Measurements from ENCODE around the gene LMX1B. TPM values are rescaled to one million over a fixed set of nuclear protein-coding genes. Genes with fewer than 3 reads are reported as not detected.
"Not testable (repeated sequence)": the region's sequence is repeated elsewhere in the genome, so short reads cannot be mapped to it uniquely, and the experiment has no call there.

LMX1B gene
- polyA plus RNA-seq, 3 donors: 0.10 to 0.90 (median 0.13) TPM

- WGBS, 3 donors: 91 to 94% (median 94%) methylated on average over 10 of the region's 10 CpGs
- not testable (repeated sequence) for H3K27ac ChIP-seq (ENCODE audit: low read depth, low read length)
Observed at GRCh38 chr9:126707712-126708111, 94.0 kb downstream of the LMX1B start.

GRCh38 chr9:126708178-126708577 lies 94.5 kb downstream of the LMX1B start:
- 52 to 62% (median 54%) methylated on average over 4 of the region's 4 CpGs for whole genome bisulfite sequencing, 3 donors

GRCh38 chr9:126709241-126709640 lies 95.5 kb downstream of the LMX1B start:
- 86 to 96% (median 90%) methylated on average over 3 of the region's 3 CpGs for WGBS, 3 donors
- no peak overlapping the region for H3K27ac ChIP-seq (ENCODE audit: low read depth, low read length)

More at GRCh38 chr9:126708178-126708577, 94.5 kb downstream of the LMX1B start:
- no peak overlapping the region for H3K27ac ChIP-seq (ENCODE audit: low read depth, low read length)

GRCh38 chr9:126715382-126715781 lies 101.7 kb downstream of the LMX1B start:
- H3K27ac ChIP-seq (ENCODE audit: low read depth, low read length): no peak overlapping the region

- WGBS, 3 donors: 85 to 94% (median 88%) methylated on average over 5 of the region's 5 CpGs
- H3K27ac ChIP-seq (ENCODE audit: low read depth, low read length): not testable (repeated sequence)
Observed at GRCh38 chr9:126717441-126717840, 103.7 kb downstream of the LMX1B start.

GRCh38 chr9:126719618-126720031 lies 105.9 kb downstream of the LMX1B start:
- WGBS, 3 donors: 16 to 22% (median 22%) methylated on average over 6 of the region's 6 CpGs
- no peak overlapping the region for H3K27ac ChIP-seq (ENCODE audit: low read depth, low read length)

GRCh38 chr9:126720036-126720435 lies 106.3 kb downstream of the LMX1B start:
- WGBS, 3 donors: 65 to 73% (median 67%) methylated on average over 5 of the region's 5 CpGs
- no peak overlapping the region for H3K27ac ChIP-seq (ENCODE audit: low read depth, low read length)

- H3K27ac ChIP-seq (ENCODE audit: low read depth, low read length): no peak overlapping the region
- 79 to 89% (median 85%) methylated on average over 19 of the region's 19 CpGs for WGBS, 3 donors
Observed at GRCh38 chr9:126720661-126721563, 107.2 kb downstream of the LMX1B start.

GRCh38 chr9:126721564-126721981 lies 107.8 kb downstream of the LMX1B start:
- WGBS, 3 donors: 82 to 95% (median 90%) methylated on average over 4 of the region's 4 CpGs
- no peak overlapping the region for H3K27ac ChIP-seq (ENCODE audit: low read depth, low read length)

- WGBS, 3 donors: 1 to 2% (median 1%) methylated on average over 40 to 45 of the region's 45 CpGs
- H3K27ac ChIP-seq (ENCODE audit: low read depth, low read length): no peak overlapping the region
Observed at GRCh38 chr9:126722252-126722921, 108.7 kb downstream of the LMX1B start.

GRCh38 chr9:126722922-126723806 lies 109.4 kb downstream of the LMX1B start:
- 2 to 4% (median 2%) methylated on average over 58 to 68 of the region's 68 CpGs for WGBS, 3 donors
- H3K27ac ChIP-seq (ENCODE audit: low read depth, low read length): no peak overlapping the region

- H3K27ac ChIP-seq (ENCODE audit: low read depth, low read length): no peak overlapping the region
- 42 to 52% (median 52%) methylated on average over 14 of the region's 14 CpGs for WGBS, 3 donors
Observed at GRCh38 chr9:126723807-126724172, 110.1 kb downstream of the LMX1B start.

- no peak overlapping the region for H3K27ac ChIP-seq (ENCODE audit: low read depth, low read length)
- WGBS, 3 donors: 45 to 65% (median 60%) methylated on average over 6 of the region's 6 CpGs
Observed at GRCh38 chr9:126724226-126724625, 110.5 kb downstream of the LMX1B start.

- WGBS, 3 donors: 78 to 82% (median 79%) methylated on average over 4 of the region's 4 CpGs
Observed at GRCh38 chr9:126725485-126725884, 111.8 kb downstream of the LMX1B start.

GRCh38 chr9:126728210-126728609 lies 114.5 kb downstream of the LMX1B start:
- not testable (repeated sequence) for H3K27ac ChIP-seq (ENCODE audit: low read depth, low read length)
- WGBS, 3 donors: 86 to 90% (median 87%) methylated on average over 8 of the region's 8 CpGs

More at GRCh38 chr9:126725485-126725884, 111.8 kb downstream of the LMX1B start:
- H3K27ac ChIP-seq (ENCODE audit: low read depth, low read length): not testable (repeated sequence)

- not testable (repeated sequence) for H3K27ac ChIP-seq (ENCODE audit: low read depth, low read length)
- 87 to 89% (median 88%) methylated on average over 8 of the region's 8 CpGs for WGBS, 3 donors
Observed at GRCh38 chr9:126730592-126730991, 116.9 kb downstream of the LMX1B start.

GRCh38 chr9:126733005-126733404 lies 119.3 kb downstream of the LMX1B start:
- H3K27ac ChIP-seq (ENCODE audit: low read depth, low read length): no peak overlapping the region
- 65 to 82% (median 71%) methylated on average over 3 of the region's 3 CpGs for WGBS, 3 donors

- no peak overlapping the region for H3K27ac ChIP-seq (ENCODE audit: low read depth, low read length)
- 71 to 86% (median 81%) methylated on average over 2 of the region's 2 CpGs for WGBS, 3 donors
Observed at GRCh38 chr9:126734877-126735276, 121.1 kb downstream of the LMX1B start.

- WGBS, 3 donors: 93 to 96% (median 95%) methylated on average over 1 of the region's 1 CpG
Observed at GRCh38 chr9:126735482-126735881, 121.8 kb downstream of the LMX1B start.

More at GRCh38 chr9:126735482-126735881, 121.8 kb downstream of the LMX1B start:
- no peak overlapping the region for H3K27ac ChIP-seq (ENCODE audit: low read depth, low read length)
